ENCODE results near the gene FERMT3. TPM values are rescaled to one million over a fixed set of nuclear protein-coding genes. Genes with fewer than 3 reads are reported as not detected.
A peak's percentile ranks its signal among the peaks of the same experiment; 100 is the strongest.

The FERMT3 gene
- total and polyA plus RNA-seq, 2 of the 13 experiments (the other 11 are each of a cell fraction or from before 2014, with no cell fraction given) = 0.29 TPM; not detected in 1

- TF ChIP-seq ZFP37 (CRISPR knock-in tag; IDR thresholded peaks at IDR 0.05; ENCODE audit: borderline replicate concordance) = 0 out of 2 replicates have a peak, but pooled peaks have one; percentile 3
- TF ChIP-seq ZNF329 (CRISPR knock-in tag; IDR thresholded peaks at IDR 0.05; ENCODE audit: low read depth) = 0 out of 2 replicates have a peak, but pooled peaks have one; percentile 28
- peak; percentile 52; the same call in 1 of the 2 replicates for TF ChIP-seq SKIL (CRISPR knock-in tag; IDR thresholded peaks at IDR 0.05; ENCODE audit: borderline replicate concordance)
- TF ChIP-seq ASH2L (IDR thresholded peaks at IDR 0.05; ENCODE audit: insufficient read length, low read depth, low read length) = peak; percentile 74
- peak; percentile 56; the same call in 1 of the 2 replicates for TF ChIP-seq ZNF670 (CRISPR knock-in tag; IDR thresholded peaks at IDR 0.05; ENCODE audit: borderline replicate concordance)
- no peak for TF ChIP-seq PREB (CRISPR knock-in tag; IDR thresholded peaks at IDR 0.05)
- peak; percentile 56; the same call in 1 of the 2 replicates for TF ChIP-seq IRF2 (CRISPR knock-in tag; IDR thresholded peaks at IDR 0.05)
- peak; percentile 54 for TF ChIP-seq FOXP4 (CRISPR knock-in tag; IDR thresholded peaks at IDR 0.05)
- no peak; the same call in 1 of the 2 replicates for TF ChIP-seq MIER3 (CRISPR knock-in tag; IDR thresholded peaks at IDR 0.05; ENCODE audit: borderline replicate concordance)
- no peak for TF ChIP-seq SOX13 (IDR thresholded peaks at IDR 0.05)
- no peak for TF ChIP-seq SOX13 (CRISPR knock-in tag; conservative IDR thresholded peaks at IDR 0.05 in 1 of 2, IDR thresholded peaks at IDR 0.05 in 1 of 2)
- peak; percentile 60; the same call in 1 of the 2 replicates for TF ChIP-seq POGK (CRISPR knock-in tag; conservative IDR thresholded peaks at IDR 0.05)
- TF ChIP-seq ZBTB4 (CRISPR knock-in tag; IDR thresholded peaks at IDR 0.05; ENCODE audit: borderline replicate concordance) = no peak
- peak; percentile 59; the same call in 1 of the 2 replicates for TF ChIP-seq SIX1 (CRISPR knock-in tag; IDR thresholded peaks at IDR 0.05; ENCODE audit: borderline replicate concordance)
- peak; percentile 90 for TF ChIP-seq TAF15 (IDR thresholded peaks at IDR 0.05; ENCODE audit: low read depth, low read length, poor library complexity, severe bottlenecking)
These were observed 34.1 kb downstream of the FERMT3 start, which contains the start of gene FKBP2 (continued) for GRCh38 chr11:64240435-64241240.
